HL-60 (cell line): ENCODE measurements around the gene CLTA.

Experiments used
- DNase-seq, 2 experiments: peaks; one replicate each; pipeline ENCODE4 v3.0.0-alpha.2; 2010 to 2020; ENCODE audit warnings: low read depth in 1 of 2, low spot score in 1 of 2
- H3K27ac ChIP-seq: fragments of 250-450 bp; sonication (Bioruptor Pico); replicated peaks from 2 replicates; pipeline ENCODE4 v1.5.1; 2020; ENCODE audit warnings: mild to moderate bottlenecking, moderate library complexity
- H3K27me3 ChIP-seq: fragments of 250-450 bp; sonication (Bioruptor Pico); 2 replicates; pipeline ENCODE4 v1.5.1; 2021; ENCODE audit warnings: mild to moderate bottlenecking, moderate library complexity; ENCODE audit not compliant: insufficient read depth, poor library complexity, severe bottlenecking
- H3K4me3 ChIP-seq: replicated peaks from 2 replicates; pipeline ENCODE4 v1.5.1; 2011; ENCODE audit warnings: mild to moderate bottlenecking, control low read depth, low read length; ENCODE audit not compliant: insufficient read depth
- GABPA ChIP-seq: IDR thresholded peaks from 2 replicates; pipeline ENCODE4 v1.6.1; 2012; ENCODE audit warnings: low read depth
- POLR2AphosphoS5 ChIP-seq: IDR thresholded peaks from 2 replicates; pipeline ENCODE4 v1.6.1; 2012; ENCODE audit warnings: low read depth
- SPI1 ChIP-seq: IDR thresholded peaks from 2 replicates; pipeline ENCODE4 v1.6.1; 2012; ENCODE audit warnings: low read depth, mild to moderate bottlenecking, borderline replicate concordance
- TF ChIP-seq, protein P1 (sequence below): IDR thresholded peaks from one replicate; pipeline ENCODE4 v1.5.1; 2011; ENCODE audit warnings: low read length, control low read depth, inconsistent platforms; ENCODE audit not compliant: insufficient read depth
- TF ChIP-seq, protein P2 (sequence below): IDR thresholded peaks from 2 replicates; pipeline ENCODE4 v1.6.1; 2012; ENCODE audit warnings: low read depth; ENCODE audit not compliant: insufficient replicate concordance

The CLTA gene

DNA sequence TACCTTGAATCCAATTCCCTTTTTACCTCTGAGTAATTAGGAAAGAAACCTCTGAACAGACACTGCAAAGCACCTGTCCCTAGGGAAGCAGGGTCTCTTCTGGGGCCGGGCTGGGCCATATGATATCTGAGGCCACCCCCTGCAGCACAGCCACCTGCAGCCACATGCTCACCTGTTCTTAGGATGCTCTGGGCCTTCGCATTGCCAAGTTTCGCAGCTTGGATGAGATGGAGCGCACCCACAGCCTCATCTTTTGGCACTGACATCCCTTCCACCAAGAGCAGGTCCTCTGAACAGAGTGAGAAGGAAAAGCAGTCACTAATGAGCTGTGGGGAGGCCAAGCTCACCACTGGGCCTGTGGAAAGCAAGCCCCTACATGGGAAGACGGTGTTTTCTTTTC, 27.3 kb downstream of the CLTA start:
- TF ChIP-seq POLR2AphosphoS5 (no peak), GABPA (no peak), SPI1 (no peak)
- TF ChIP-seq, protein P1, sequence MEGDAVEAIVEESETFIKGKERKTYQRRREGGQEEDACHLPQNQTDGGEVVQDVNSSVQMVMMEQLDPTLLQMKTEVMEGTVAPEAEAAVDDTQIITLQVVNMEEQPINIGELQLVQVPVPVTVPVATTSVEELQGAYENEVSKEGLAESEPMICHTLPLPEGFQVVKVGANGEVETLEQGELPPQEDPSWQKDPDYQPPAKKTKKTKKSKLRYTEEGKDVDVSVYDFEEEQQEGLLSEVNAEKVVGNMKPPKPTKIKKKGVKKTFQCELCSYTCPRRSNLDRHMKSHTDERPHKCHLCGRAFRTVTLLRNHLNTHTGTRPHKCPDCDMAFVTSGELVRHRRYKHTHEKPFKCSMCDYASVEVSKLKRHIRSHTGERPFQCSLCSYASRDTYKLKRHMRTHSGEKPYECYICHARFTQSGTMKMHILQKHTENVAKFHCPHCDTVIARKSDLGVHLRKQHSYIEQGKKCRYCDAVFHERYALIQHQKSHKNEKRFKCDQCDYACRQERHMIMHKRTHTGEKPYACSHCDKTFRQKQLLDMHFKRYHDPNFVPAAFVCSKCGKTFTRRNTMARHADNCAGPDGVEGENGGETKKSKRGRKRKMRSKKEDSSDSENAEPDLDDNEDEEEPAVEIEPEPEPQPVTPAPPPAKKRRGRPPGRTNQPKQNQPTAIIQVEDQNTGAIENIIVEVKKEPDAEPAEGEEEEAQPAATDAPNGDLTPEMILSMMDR: no peak
- TF ChIP-seq, protein P2, sequence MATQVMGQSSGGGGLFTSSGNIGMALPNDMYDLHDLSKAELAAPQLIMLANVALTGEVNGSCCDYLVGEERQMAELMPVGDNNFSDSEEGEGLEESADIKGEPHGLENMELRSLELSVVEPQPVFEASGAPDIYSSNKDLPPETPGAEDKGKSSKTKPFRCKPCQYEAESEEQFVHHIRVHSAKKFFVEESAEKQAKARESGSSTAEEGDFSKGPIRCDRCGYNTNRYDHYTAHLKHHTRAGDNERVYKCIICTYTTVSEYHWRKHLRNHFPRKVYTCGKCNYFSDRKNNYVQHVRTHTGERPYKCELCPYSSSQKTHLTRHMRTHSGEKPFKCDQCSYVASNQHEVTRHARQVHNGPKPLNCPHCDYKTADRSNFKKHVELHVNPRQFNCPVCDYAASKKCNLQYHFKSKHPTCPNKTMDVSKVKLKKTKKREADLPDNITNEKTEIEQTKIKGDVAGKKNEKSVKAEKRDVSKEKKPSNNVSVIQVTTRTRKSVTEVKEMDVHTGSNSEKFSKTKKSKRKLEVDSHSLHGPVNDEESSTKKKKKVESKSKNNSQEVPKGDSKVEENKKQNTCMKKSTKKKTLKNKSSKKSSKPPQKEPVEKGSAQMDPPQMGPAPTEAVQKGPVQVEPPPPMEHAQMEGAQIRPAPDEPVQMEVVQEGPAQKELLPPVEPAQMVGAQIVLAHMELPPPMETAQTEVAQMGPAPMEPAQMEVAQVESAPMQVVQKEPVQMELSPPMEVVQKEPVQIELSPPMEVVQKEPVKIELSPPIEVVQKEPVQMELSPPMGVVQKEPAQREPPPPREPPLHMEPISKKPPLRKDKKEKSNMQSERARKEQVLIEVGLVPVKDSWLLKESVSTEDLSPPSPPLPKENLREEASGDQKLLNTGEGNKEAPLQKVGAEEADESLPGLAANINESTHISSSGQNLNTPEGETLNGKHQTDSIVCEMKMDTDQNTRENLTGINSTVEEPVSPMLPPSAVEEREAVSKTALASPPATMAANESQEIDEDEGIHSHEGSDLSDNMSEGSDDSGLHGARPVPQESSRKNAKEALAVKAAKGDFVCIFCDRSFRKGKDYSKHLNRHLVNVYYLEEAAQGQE: no peak
- H3K27ac ChIP-seq: no peak overlapping the region
- H3K27me3 ChIP-seq: no peaks in the 10 kb centered on the region
- DNase-seq: no peak
- H3K4me3 ChIP-seq: no peak overlapping the region

DNA sequence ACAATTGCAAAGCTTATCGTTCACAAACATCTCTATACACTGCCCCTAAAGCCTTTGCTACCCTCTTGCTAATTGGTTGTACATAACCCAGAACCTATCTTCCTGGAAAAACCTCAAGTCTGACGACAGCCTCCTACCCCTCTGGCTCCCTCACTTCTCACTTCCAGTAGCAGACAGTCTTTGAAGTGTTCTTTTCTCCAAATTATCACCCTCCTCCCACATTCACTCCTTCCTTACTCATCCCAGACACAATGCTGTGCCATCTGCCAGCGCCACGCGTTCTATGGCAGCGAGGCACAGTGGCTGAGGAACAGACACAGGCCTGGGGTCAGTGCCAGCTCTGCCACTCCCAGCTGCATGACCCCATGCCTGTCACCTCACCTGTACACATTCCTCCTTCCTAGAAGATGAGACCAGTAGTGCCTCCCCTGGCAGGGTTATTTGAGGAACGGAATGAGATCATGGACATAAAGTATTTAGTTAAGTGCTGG, 27.7 kb downstream of the CLTA start:
- TF ChIP-seq POLR2AphosphoS5 (no peak), SPI1 (no peak), GABPA (no peak)
- TF ChIP-seq, protein P1: no peak
- TF ChIP-seq, protein P2: no peak
- no peak for DNase-seq
- Histone ChIP-seq H3K27ac (no peak overlapping the region), H3K27me3 (no peaks in the 10 kb centered on the region), H3K4me3 (no peak overlapping the region)

- no peaks in the 10 kb centered on the region for H3K27me3 ChIP-seq
- DNase-seq: no peak
- TF ChIP-seq SPI1: no peak
- TF ChIP-seq, protein P2: no peak
- TF ChIP-seq, protein P1: no peak
- no peak for TF ChIP-seq GABPA
- no peak for TF ChIP-seq POLR2AphosphoS5
- H3K4me3 ChIP-seq: no peak overlapping the region
- no peak overlapping the region for H3K27ac ChIP-seq
These were observed 30.9 kb downstream of the CLTA start for GRCh38 chr9:36221667-36222066.
